T1000 (cell line): ENCODE results near the gene KCNJ9.
"Not testable (repeated sequence)": the region's sequence is repeated elsewhere in the genome, so short reads cannot be mapped to it uniquely, and the experiment has no call there.

Source experiments
- DNase-seq: peaks from one replicate; lab custom pipeline; 2025; ENCODE audit warnings: mixed read lengths; lab: John Stamatoyannopoulos, UW

The KCNJ9 gene

GRCh38 chr1:160104486-160104885 lies 23.1 kb downstream of the KCNJ9 start:
- no peak for DNase-seq

- DNase-seq, result no peak
Measured at GRCh38 chr1:160105155-160105554, 23.8 kb downstream of the KCNJ9 start.

- no peak for DNase-seq
Measured at GRCh38 chr1:160107512-160107911, 26.2 kb downstream of the KCNJ9 start.

GRCh38 chr1:160108888-160109662 lies 27.7 kb downstream of the KCNJ9 start:
- no peak for DNase-seq

- no peak for DNase-seq
Measured at GRCh38 chr1:160109686-160110085, 28.3 kb downstream of the KCNJ9 start.

- not testable (repeated sequence) for DNase-seq
Measured at GRCh38 chr1:160111462-160111861, 30.1 kb downstream of the KCNJ9 start.

GRCh38 chr1:160112357-160112756 lies 31.0 kb downstream of the KCNJ9 start:
- DNase-seq, result no peak

- DNase-seq, result no peak
Measured at GRCh38 chr1:160113407-160113806, 32.1 kb downstream of the KCNJ9 start.

- no peak for DNase-seq
Measured at GRCh38 chr1:160114085-160114484, 32.7 kb downstream of the KCNJ9 start.

GRCh38 chr1:160115545-160116282 lies 34.4 kb downstream of the KCNJ9 start, which contains the start of gene ATP1A2:
Gene ATP1A2 (plus strand): TSS chr1:160115759. CDS start chr1:160115862, 103 bp downstream.
- DNase-seq, result no peak

GRCh38 chr1:160116283-160117147 lies 35.2 kb downstream of the KCNJ9 start:
- DNase-seq, result no peak

GRCh38 chr1:160117300-160117699 lies 36.0 kb downstream of the KCNJ9 start:
- no peak for DNase-seq

GRCh38 chr1:160117709-160118183 lies 36.4 kb downstream of the KCNJ9 start:
- no peak for DNase-seq

- DNase-seq, result no peak
Measured at GRCh38 chr1:160118928-160119327, 37.6 kb downstream of the KCNJ9 start.

- no peak for DNase-seq
Measured at GRCh38 chr1:160120797-160121196, 39.5 kb downstream of the KCNJ9 start.

GRCh38 chr1:160121388-160121787 lies 40.0 kb downstream of the KCNJ9 start:
- DNase-seq, result no peak

- no peak for DNase-seq
Measured at GRCh38 chr1:160122978-160123495, 41.7 kb downstream of the KCNJ9 start.

- DNase-seq, result no peak
Measured at GRCh38 chr1:160123726-160124125, 42.4 kb downstream of the KCNJ9 start.

- DNase-seq, result peak; percentile 69
Measured at GRCh38 chr1:160124705-160125478, 43.6 kb downstream of the KCNJ9 start.

- no peak for DNase-seq
Measured at GRCh38 chr1:160125746-160126145, 44.4 kb downstream of the KCNJ9 start.

- not testable (repeated sequence) for DNase-seq
Measured at GRCh38 chr1:160126342-160126741, 45.0 kb downstream of the KCNJ9 start.
